Measurements from ENCODE around the gene AEBP2.
A peak's percentile ranks its signal among the peaks of the same experiment; 100 is the strongest.
"Not testable (repeated sequence)": the region's sequence is repeated elsewhere in the genome, so short reads cannot be mapped to it uniquely, and the experiment has no call there.

AEBP2 gene

DNA sequence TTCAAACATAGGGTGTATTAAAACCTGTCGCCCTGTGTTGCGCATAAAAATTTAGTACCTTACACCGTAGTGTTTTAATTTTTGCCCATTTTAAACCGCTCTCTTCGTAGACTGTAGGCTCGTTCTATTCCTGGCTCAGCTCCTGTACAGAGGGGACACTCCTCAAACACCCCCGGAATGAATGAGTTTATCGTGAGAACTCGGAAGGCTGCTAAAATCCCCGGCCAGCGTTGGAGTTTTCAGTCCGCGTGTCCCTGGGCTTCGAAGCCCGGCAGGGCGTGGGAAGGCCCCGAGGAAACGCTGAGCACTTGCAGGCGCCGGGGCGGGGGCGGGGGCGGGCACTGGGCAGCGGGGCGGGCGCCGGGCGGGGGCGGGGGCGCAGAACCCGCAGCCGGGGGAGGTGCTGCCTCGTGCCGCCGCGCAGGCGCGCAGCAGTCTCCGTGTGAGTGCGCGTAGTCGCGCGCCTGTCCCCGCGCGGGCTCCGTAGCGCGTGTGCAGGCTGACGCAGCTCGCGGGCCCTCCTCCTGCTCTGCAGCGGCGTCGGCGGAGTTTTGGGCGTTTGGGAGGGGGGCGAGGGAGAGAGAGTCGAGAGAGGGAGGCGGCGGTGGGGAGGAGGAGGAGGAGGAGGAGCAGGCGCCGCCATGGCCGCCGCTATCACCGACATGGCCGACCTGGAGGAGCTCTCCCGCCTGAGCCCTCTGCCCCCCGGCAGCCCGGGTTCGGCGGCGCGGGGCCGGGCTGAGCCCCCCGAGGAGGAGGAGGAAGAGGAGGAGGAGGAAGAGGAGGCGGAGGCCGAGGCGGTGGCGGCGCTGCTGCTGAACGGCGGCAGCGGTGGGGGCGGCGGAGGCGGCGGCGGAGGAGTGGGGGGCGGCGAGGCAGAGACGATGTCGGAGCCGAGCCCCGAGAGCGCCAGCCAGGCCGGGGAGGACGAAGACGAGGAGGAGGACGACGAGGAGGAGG lies at the start of gene AEBP2:
TSS of gene AEBP2 (plus strand) at position 434 of the 960 bp plus-strand sequence. CDS start at position 642, 208 bp downstream.
- peak; percentile 83 to 85 for ATAC-seq

GRCh38 chr12:19390051-19390598 lies 49.2 kb upstream of the AEBP2 start:
- ATAC-seq: no peak

GRCh38 chr12:19392644-19393043 lies 46.6 kb upstream of the AEBP2 start:
- not testable (repeated sequence) for ATAC-seq

DNA sequence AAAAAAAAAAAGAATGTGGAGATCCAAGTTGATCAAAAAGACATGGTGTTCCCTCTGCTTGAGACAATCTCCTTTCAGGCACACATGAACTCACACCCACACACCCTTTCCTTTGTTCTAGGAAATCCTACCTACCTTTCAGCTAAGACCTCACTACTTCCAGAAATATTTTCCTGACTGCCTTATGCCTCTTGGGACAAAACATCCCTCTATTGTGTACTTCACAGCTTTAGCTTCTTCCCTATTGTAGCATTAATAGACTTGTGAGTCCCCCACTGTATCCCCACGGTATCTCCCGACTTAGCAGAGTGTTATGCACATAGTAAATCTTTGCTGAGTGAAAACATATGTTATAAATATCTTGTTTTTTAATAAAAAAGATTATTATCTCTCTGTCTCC lies 44.9 kb upstream of the AEBP2 start:
- no peak for ATAC-seq

DNA sequence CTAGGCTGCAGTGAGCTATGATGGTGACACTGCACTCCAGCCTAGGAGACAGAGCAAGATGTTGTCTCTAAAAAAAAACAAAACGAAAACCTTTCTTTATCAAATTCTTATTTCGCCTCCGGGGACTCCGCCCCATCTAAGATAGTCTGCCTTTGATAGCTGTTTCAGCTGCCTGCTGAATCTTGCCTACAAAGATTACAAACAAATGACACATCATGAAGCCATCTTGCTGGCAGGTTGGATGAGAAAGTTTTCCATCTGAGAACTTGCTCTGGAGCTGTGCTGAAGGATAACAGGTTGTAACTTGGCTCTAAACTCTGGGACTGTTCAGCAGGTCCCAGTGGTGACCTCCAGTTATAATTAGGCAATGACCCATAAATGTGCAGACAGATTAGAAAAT lies 41.8 kb upstream of the AEBP2 start:
- ATAC-seq: no peak

DNA sequence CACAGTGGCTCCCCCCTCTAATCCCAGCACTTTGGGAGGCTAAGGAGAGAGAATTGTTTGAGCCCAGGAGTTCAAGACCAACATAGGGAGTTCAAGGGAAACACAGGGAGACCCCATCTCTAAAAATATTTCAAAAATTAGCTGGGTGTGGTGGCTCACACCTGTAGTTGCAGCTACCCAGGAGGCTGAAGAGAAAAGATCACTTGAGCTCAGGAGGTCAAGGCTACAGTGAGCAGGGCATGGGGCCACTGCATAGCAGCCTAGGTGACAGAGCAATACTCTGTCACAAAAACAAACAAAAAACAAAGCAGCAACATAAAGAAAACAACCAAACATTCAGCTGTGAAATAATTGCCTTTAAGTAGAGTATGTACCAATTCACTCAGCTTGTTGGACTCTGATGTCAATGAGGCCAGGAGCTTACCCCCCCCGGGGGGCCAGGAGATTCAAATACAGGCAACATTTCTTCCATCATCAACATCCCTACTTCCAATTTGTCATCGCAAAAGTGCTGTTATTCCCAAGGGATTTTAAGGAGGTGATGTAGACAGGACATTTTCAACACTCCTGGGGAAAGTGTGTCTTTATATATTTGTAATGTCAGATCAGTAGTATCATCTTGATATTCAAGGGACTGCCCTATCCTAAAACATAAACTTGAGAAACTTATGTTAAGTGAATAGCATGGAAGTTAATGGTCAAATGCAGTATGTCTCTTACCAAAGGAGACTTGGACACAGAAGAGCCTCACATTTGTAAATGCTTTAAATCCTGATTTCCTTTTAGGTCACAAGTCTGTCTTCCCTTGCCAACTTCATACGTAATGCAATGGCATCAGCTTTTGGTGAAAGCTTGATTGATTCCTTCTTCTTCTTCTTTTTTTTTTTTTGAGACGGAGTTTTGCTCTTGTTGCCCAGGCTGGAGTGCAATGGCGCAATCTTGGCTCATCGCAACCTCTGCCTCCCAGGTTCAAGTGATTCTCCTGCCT lies 40.6 kb upstream of the AEBP2 start:
- no peak for ATAC-seq

GRCh38 chr12:19400649-19401285 lies 38.5 kb upstream of the AEBP2 start:
- not testable (repeated sequence) for ATAC-seq

DNA sequence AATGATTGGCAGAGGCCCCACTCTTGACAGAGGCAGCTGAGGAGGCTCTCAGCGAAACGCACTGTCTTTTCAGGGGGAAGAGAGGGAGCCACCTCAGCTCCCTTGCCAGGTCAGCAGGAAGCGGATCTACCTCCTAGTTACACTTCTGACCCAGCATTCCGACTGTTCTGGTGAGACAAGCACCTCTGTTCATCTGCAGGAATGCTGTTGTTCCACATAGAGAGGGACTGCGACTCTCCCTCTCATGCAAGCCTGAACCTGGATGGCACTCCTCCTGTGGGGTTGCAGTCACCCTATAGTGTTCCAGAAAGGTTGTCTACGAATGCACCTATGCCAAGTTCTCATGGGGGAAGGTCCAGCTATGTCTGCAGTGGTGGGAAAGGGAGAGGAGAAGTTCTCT lies 37.1 kb upstream of the AEBP2 start:
- ATAC-seq: no peak

GRCh38 chr12:19402743-19403431 lies 36.4 kb upstream of the AEBP2 start:
- no peak for ATAC-seq

- ATAC-seq: no peak
Measured at GRCh38 chr12:19404242-19404880, 34.9 kb upstream of the AEBP2 start.

- ATAC-seq: no peak
Measured at GRCh38 chr12:19409376-19409775, 29.9 kb upstream of the AEBP2 start.

- ATAC-seq: no peak
Measured at GRCh38 chr12:19410211-19410610, 29.1 kb upstream of the AEBP2 start.

- no peak for ATAC-seq
Measured at GRCh38 chr12:19410629-19411185, 28.6 kb upstream of the AEBP2 start.

DNA sequence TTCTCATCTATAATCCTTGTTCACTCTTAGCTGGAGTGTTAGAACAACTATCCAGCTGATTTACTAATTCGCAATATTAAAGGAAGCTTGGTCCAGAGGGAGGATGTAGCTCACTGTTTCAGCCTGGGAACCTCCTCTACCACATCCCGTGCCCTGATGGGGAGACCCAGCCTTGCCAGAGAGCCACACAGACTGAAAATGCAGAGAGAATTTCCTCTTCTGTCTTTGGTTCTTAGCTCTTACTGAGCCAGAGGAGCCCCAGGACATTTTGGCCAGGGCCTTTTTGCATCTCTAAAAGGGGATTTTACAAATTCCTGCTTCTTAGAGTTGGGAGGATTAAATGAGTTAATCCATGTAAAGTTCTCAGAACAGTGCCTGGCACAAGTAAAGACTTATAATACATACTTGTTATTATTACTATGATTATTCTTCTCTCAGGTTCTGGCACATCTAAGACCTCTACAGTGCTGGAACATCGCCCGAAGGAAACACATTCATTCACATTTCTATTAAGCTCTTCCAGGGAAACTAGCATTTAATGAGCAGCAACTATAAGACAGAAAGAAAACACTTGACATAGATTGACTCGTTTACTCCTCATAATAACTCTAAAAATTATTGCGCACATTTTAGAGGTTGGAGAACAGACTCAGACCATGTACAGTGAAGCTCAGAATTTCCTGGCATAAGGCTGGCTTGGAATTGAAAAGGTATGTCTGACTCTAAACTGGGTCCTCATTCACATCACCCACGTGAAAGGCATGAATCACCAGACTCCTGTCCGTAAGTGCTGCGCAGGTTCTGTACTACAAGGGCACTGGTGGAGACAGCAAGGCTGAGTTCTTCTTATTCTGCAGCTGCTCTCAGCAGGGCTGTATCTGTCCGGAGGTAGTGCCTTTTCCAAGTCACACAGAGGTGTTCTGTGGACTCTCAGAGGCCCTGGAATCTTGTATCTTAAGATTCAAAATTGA lies 27.8 kb upstream of the AEBP2 start:
- ATAC-seq: no peak

DNA sequence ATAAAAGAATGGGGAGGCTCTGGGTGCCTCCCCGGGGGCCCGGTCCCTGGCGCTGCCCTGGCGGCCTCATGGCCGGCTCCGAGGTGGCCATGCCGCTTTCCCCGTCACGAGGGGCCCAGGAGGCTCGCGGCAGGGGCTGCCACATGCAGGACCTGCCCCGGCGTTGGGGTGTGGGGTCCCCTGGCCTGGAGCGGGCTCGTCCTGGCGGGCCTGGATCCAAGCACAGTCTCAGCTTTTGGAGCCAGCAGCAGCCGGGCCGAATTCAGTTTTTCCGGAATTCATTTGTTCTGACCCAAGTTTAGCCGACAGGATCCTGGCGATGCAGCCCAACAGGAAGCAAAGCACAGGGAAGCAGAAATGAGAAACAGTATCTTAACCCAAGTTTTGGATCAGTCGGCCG lies 26.4 kb upstream of the AEBP2 start:
- ATAC-seq: no peak

DNA sequence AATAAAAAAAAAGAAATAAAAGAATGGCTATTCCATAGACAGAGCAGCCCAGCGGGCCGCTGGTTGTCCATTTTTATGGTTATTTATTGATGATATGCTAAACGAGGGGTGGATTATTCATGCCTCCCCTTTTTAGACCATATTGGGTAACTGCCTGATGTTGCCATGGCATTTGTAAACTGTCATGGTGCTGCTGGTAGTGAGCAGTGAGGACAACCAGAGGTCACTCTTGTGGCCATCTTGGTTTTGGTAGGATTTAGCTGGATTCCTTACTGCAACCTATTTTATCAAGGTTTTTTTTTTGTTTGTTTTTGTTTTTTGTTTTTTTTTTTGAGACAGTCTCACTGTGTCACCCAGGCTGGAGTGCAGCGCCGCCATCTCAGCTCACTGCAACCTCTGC lies 25.7 kb upstream of the AEBP2 start:
- not testable (repeated sequence) for ATAC-seq

DNA sequence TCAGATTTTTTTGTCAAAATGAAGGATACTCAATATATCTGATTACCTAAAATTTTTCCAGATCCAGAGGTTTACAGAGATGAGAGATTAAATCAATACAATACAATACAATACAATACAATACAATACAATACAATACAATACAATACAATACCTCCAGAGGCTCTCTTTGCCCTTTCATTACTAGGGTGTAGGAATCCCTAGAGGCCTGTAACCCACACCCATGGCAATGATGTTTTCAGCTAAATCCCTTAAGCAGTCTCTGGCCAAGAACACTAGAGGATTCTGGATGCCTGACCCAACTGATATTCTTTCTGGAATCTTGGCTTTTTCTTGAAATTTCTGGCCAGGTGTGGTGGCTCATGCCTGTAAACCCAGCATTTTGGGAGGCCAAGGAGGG lies 23.7 kb upstream of the AEBP2 start:
- ATAC-seq: no peak

- ATAC-seq: no peak
Measured at GRCh38 chr12:19419086-19419485, 20.2 kb upstream of the AEBP2 start.

DNA sequence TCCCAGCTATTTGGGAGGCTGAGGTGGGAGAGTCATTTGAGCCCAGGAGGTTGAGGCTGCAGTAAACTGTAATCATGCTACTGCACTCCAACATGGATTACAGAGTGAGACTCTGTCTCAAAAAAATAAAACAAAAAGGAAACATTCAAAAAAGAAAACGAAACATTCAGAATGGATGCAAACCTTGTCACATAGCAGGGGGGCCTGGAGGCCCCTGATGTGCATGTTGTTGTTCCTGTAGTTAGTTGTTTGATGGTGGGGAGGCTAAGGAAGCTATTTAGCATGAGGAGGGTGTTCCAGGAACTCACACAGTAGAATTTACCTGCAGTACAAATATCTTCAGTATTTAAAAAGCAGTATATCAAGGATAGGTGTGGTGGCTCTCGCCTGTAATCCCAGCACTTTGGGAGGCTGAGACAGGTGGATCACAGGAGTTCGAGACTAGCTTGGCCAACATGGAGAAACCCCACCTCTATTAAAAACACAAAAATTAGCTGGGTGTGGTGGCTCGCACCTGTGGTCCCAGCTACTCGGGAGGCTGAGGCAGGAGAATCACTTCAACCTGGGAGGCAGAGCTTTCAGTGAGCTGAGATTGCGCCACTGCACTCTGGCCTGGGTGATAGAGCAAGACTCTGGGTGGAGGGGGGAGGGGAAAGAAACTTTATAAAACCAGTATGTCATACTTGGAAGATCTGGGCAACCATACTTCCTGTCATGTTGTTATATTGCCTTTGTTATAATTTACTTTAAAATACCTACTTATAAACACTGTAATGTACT lies 17.6 kb upstream of the AEBP2 start:
- ATAC-seq: no peak

Data from activated CD4-positive, CD25-positive, alpha-beta regulatory T cell treated with anti-CD3 and anti-CD28 coated beads, Interleukin-2, amount 50 U/mL, for 24 hours (primary cell).